Stimulated activated CD8-positive, alpha-beta memory T cell treated with anti-CD3 and anti-CD28 coated beads, Interleukin-7, amount 100 ng/mL, for 1 hour (primary cell): ENCODE results near the gene MGAT3.
"Not testable (repeated sequence)": the region's sequence is repeated elsewhere in the genome, so short reads cannot be mapped to it uniquely, and the experiment has no call there.

Source experiments
- DNase-seq, 2 donors: peaks; one replicate each; pipeline ENCODE4 v3.0.0-alpha.2; 2020; ENCODE audit warnings: low read depth in 2 of 2

Gene MGAT3, protein sequence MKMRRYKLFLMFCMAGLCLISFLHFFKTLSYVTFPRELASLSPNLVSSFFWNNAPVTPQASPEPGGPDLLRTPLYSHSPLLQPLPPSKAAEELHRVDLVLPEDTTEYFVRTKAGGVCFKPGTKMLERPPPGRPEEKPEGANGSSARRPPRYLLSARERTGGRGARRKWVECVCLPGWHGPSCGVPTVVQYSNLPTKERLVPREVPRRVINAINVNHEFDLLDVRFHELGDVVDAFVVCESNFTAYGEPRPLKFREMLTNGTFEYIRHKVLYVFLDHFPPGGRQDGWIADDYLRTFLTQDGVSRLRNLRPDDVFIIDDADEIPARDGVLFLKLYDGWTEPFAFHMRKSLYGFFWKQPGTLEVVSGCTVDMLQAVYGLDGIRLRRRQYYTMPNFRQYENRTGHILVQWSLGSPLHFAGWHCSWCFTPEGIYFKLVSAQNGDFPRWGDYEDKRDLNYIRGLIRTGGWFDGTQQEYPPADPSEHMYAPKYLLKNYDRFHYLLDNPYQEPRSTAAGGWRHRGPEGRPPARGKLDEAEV

GRCh38 chr22:39456522-39457197 lies at the start of gene MGAT3:
TSS of gene MGAT3 (plus strand) at chr22:39457012. CDS start at chr22:39487348, 30,336 bp downstream.
- DNase-seq: no peak

GRCh38 chr22:39408173-39408572 lies 48.6 kb upstream of the MGAT3 start:
- no peak for DNase-seq

GRCh38 chr22:39408807-39409206 lies 48.0 kb upstream of the MGAT3 start:
- no peak for DNase-seq

DNA sequence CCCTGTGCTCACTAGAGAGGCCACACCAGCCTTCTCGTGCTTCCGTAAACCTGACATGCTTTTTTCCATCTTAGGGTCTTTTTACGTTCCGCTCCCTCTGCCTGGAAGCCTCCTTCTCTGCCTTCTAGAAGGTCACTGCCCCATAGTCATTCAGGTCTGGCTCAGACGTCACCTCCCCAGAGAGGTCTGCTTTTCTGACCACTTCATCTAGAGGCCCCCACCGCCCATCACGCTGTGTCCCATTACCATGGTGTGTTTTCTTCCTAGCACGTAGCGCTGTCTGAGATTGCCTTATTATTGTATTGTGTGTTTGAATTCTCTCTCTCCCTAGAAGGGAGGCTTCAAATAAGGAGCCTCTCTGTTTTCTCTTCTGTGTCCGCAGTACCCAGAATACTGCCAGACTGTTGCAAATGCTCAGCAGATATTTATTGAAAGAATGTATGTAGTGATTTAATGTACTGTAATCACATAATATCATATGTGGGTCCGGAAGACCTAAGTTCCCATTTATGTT lies 47.2 kb upstream of the MGAT3 start:
- DNase-seq: no peak

DNA sequence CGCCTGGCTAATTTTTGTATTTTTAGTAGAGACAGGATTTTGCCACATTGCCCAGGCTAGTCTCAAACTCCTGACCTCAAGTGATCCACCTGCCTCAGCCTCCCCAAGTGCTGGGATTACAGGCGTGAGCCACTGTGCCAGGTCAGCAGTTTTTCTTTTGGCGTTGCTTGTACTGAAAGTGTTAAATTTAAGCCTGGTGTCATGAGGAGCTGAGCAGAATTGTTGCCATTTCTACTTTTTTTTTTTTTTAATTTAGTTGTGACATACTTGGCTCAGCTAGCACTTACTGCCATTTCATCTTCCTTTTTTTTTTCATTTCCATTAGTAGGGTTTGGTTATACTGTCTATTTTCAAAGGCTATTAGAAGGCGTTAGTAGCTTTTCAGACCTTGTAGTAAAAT lies 46.5 kb upstream of the MGAT3 start:
- DNase-seq: no peak

- DNase-seq: not testable (repeated sequence)
Observed at GRCh38 chr22:39411828-39412365, 44.9 kb upstream of the MGAT3 start.

GRCh38 chr22:39413204-39413603 lies 43.6 kb upstream of the MGAT3 start:
- not testable (repeated sequence) for DNase-seq

GRCh38 chr22:39414377-39414776 lies 42.4 kb upstream of the MGAT3 start:
- no peak for DNase-seq

DNA sequence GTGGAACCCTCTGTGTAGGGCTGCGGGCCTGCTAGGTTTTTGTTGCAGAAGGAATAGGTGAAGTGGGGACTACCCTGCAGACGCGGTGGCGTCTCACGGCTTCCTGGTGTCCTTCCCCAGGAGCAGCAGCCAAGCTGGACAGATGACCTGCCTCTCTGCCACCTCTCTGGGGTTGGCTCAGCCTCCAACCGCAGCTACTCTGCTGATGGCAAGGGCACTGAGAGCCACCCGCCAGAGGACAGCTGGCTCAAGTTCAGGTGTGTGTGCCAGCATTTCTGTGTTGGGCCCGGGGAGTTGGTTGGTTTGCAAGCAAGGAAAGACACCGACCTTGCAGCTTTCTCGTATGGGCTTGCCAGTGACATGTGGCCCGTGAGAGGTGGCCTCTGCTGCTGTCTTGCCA lies 41.9 kb upstream of the MGAT3 start:
- DNase-seq: no peak

DNA sequence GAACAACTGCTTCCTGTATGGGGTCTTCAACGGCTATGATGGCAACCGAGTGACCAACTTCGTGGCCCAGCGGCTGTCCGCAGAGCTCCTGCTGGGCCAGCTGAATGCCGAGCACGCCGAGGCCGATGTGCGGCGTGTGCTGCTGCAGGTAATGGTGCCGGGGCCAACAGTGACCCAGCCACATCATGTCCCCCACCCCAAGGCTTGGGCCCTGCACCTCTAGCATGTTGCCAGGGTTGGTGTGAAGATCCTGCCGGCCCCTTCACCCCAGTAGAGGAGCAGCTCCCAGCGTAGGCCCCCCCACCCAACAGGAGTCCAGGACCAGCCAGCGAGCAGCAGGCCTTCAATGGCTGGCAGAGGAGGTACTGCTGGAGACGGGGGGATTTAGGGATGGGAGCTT lies 41.3 kb upstream of the MGAT3 start:
- DNase-seq: no peak

DNA sequence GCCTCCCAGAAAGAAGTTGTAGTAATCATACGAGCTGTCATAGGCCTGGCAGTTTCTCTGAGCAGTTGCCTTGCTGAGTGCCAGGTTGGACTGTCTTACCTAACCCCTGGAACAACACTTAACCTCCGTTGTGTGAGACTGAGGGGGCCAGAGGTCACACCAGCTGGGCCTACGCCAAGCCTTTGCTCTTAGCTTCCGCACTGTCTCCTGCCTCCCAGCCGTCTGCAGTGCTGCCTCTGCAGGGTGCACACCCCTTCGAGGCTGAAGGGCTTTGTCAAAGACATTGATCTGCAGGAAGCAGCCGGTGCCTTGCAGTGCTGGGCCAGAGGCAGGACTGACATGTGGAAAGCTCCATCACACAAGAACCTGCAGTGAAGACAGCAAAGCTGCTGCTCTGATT lies 40.5 kb upstream of the MGAT3 start:
- DNase-seq: no peak

DNA sequence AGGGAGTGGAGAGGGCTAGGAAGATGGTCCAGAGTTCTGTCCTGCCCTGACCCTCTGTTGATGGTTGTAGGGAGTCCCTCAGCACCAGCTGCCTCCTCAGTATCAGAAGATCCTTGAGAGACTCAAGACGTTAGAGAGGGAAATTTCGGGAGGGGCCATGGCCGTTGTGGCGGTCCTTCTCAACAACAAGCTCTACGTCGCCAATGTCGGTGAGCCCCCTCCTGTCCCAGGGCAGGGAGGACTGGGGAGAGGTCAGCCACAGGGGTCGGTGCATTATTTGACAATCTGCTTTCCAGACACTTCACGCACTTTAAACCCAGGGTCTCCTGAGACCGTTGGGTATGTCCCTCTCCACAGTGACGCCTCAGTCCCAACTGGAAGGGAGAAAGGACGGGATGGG lies 39.2 kb upstream of the MGAT3 start:
- no peak for DNase-seq

GRCh38 chr22:39418696-39419095 lies 38.1 kb upstream of the MGAT3 start:
- no peak for DNase-seq

DNA sequence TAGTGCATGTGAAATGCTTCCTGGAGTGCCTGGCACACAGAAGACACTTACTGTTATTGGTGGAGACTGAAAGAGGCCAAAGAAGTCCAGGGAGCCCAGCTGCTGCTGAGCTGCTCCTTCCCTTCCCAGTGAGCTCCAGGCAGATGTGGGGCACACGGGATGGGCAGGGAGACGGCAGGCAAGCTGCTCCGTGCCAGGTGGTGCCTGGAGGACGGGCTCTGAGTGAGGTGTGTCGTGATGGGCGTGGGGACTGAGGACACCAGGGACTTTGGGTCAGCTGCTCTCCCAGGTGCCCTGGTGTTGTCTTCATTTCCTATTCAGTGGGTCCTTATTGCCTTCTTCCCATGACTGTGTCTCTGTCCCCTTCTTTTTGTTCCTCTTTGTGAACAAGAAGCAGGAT lies 37.7 kb upstream of the MGAT3 start:
- DNase-seq: no peak

- no peak for DNase-seq
Observed at GRCh38 chr22:39419911-39420310, 36.9 kb upstream of the MGAT3 start.

GRCh38 chr22:39421691-39422090 lies 35.1 kb upstream of the MGAT3 start:
- DNase-seq: no peak

DNA sequence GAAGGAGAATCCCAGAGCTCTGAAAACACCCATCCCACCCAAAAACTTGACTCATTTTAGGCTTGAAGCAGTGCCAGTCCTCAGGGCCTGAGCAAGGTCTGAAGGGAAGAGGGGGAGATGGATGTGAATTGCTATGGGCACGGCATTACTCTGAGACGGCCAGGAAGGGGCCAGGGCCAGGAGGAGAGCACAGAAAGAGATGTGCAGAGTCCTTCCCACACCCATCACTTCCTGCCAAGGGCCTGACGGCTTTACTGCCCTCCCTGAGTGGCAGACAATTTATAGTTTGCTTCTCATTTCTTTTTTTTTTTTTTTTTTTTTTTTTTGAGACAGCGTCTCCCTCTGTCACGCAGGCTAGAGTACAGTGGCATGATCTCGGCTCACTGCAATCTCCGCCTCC lies 34.7 kb upstream of the MGAT3 start:
- DNase-seq: no peak

GRCh38 chr22:39422721-39423120 lies 34.1 kb upstream of the MGAT3 start:
- no peak for DNase-seq

GRCh38 chr22:39423976-39424375 lies 32.8 kb upstream of the MGAT3 start:
- DNase-seq: no peak

- no peak for DNase-seq
Observed at GRCh38 chr22:39426380-39427043, 30.3 kb upstream of the MGAT3 start.

DNA sequence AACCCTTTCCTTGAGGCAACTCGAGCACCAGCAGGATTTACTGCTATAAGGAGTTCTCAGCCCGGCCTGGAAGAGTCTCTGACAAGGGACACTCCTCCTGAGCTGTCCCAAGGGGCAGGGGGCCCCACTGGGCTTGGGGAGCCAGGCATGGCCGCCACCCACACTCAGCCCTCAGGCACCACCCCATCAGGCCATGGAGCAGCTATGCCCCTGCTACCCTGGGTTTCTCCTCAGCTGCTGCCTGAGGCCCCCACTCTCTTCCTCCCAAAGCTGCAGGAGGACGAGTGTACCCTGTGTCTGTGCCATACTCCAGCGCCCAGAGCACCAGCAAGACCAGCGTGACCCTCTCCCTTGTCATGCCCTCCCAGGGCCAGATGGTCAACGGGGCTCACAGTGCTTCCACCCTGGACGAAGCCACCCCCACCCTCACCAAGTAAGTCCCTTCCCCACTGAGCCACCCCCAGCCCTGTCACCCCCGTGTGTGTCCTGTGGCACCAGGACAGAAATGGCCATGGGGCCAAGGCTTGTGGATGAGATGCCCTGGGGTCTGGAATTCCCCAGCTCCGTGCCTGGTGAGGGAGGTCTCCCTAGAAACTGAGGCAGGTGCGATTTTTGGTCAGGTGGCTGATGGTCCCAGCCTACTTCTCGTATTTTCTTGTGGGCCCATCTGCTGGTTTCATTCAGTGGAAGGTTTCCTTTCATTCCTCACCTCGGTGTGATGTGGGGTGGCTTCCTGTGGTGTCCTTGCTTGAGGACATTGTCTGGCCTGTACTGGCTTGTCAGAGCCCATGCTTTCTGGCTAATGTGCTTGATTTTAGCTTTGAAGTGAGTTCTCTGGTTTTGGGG lies 28.8 kb upstream of the MGAT3 start:
- no peak for DNase-seq
